Measurements from ENCODE around the gene COL13A1. TPM values are rescaled to one million over a fixed set of nuclear protein-coding genes. Genes with fewer than 3 reads are reported as not detected.

Gene COL13A1
- total and polyA plus RNA-seq, 2 of the 8 experiments (the other 6 are each of a cell fraction or from before 2014, with no cell fraction given) = 2.6 to 5.2 TPM

- TF ChIP-seq RFX5 (IDR thresholded peaks at IDR 0.05; ENCODE audit: borderline replicate concordance, low read depth, low read length) = no peak
- no peak for TF ChIP-seq TCF12 (IDR thresholded peaks at IDR 0.05; ENCODE audit: low read depth, low read length)
Observed at GRCh38 chr10:69928339-69928738, 126.6 kb downstream of the COL13A1 start (continued).

Measured in H1 (cell line).